Stimulated activated CD4-positive, alpha-beta T cell treated with anti-CD3 and anti-CD28 coated beads, Interleukin-1b, Interleukin-23, amount 100 ng/mL, for 48 hours (primary cell): ENCODE results near the gene NEK11.

Source experiments
- DNase-seq: peaks from one replicate; pipeline ENCODE4 v3.0.0-alpha.2; 2020

Gene NEK11

DNA sequence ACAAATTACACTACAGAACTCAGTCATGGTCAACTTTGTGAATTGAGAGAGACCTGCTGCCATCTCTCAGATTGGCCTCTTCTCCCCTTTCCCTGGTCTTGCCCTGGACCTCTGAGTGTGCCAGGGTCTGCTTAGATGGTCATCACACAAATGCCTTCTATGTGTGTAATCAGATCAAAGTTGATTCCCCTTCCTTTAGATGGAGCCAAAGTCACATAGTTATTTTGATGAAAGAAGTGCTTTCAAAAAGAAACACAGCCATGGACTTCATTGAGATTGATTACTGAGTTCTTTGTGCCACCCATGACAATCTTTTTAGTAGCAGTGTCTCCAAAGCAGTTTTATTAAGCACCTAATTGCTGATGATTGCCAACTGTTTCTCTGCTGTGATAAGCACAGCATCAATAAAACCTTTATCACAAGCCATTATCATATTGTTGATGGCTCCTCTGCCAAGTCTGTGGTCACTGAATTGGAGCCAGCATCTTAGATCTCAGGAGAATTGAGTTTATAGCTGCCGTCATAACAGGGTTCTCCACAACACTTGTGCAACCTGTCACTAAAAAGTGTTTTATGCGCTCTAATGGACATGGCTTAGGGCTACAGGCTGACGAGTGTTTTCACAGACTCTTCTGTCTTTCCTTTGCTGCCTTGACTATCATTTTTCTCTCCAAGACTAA, 205.2 kb downstream of the NEK11 start:
- DNase-seq = no peak

- no peak for DNase-seq
Measured at GRCh38 chr3:131232711-131233267, 206.1 kb downstream of the NEK11 start.

DNA sequence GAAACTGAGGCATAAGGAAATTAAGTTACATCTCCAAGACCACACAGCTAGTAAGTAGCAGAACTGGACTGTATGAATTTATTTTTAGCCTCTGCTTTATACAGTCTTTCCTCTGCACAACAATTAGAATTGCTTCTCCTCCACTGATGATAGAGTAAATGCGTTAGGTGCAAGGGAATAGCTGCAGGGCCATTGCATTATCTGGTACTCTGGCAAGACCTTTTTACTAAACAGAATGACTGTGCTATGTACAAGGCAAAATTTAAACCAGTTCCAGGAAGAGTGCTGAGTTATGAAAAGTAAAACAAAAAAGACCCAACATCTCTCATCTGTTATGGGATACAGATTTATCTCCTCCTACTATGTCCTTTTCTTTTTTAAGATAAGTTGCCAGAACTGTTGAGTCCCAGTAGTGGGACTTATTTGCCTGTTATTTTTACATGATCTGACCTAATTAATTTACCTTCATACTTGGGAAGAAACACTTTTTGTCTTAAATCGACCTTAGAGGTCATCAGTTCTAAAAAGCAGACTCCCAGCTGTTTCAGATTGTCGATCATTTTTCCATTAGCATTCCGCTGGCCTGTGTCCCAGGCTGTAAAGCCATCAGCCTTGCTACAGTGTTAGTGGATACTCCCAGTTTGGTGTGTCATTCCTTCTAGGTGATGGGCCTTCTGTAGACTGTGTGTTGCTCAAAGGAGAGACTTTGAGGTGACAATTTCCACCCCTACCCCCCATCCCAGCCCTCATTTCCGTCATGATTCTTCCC, 207.4 kb downstream of the NEK11 start:
- no peak for DNase-seq

GRCh38 chr3:131236421-131236820, 209.7 kb downstream of the NEK11 start:
- DNase-seq = no peak

DNA sequence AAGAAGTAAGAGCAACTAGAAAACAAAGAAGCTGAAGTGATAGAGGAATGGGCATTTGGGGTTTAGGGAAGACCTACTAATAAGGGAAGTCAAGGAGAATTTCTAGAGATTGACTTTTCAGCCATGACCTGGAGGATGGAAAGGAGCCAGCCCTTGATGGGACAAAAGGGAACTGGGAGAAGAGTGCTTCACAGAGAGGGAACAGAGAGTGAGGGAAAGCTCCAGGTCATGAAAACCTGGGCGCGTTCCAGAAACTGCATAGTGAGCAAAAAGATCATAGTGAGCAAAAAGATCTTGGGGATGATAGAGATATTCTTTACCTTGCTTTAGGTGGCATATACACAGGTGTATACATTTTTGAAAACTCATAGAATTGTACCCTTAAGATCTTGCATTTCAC, 211.8 kb downstream of the NEK11 start:
- no peak for DNase-seq

GRCh38 chr3:131239267-131239666, 212.6 kb downstream of the NEK11 start:
- no peak for DNase-seq

DNA sequence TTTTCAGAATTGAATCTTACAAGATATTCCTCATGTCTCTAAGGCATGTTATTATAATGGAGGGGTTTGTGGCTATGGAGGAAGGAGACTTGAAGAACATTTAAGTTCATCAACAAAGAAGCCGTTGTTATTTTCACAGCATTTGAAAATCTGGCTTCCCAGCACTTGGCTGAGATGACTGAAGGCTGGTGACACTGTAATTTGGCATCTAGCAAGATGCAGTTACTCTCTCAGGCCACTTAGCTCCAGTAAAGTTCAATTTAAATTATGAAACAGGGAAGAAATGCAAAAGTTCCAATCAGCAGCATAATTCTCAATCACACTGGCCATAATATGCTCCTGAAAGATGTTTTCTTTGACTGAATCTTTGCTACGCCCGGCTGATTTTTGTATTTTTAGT, 215.5 kb downstream of the NEK11 start:
- DNase-seq = no peak

DNA sequence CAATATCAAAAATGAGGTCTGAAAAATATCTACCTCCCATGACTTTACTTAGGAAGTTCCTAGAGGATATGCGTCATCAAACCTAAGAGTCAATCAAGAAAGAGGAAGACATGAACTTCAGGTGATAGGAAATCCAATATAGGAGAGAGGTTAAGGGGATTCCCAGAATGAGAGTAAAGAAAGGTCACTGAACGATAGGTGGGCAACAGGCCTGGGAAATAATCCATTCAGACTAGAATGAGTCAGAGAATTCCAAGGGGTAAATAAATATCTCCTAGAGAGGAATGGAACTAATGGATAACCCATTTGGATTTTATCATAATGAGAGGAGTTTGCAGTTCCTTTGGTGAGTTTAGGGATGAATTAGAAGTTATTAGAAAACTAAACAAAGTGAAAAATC, 223.8 kb downstream of the NEK11 start:
- DNase-seq = no peak

GRCh38 chr3:131260525-131260924, 233.8 kb downstream of the NEK11 start:
- no peak for DNase-seq

- DNase-seq = no peak
Measured at GRCh38 chr3:131261104-131261503, 234.4 kb downstream of the NEK11 start.

DNA sequence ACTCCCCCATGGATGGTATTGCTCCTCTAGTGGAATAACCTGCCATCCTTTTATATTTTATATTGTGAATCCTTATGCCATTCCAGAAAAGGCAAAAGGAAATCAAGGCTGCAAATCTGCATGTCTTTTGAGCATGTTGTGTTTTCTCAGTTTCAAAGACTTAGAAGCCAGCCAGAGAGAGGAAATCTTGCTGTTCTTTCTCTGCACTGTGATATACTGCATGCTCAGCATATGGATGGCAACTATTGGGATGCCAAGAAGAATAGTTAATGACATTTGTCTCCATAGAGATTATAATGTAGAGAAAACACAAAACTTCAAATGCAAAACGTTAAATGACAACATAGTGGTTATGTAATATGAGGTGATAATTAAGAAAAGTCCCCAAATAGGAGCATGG, 248.9 kb downstream of the NEK11 start:
- DNase-seq = no peak

- no peak for DNase-seq
Measured at GRCh38 chr3:131277836-131278497, 251.3 kb downstream of the NEK11 start.

DNA sequence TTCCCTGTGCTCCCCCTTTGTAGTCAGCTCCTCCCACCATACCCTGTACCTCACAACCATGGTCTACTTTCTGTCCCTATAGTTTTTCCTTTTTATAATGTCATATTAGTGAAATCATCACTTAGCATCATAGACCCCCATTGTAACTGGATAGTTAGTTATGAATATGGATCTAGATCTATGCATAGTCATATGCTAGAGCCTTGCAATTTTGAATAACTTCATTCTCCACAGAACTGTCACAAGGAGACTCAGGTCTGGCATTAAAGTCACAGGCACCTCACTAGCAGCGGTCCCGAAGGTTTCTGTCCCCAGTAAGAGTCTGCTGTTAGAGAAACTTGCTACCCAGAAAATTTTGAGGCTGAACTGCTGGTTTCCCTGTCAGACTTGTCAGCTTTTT, 252.9 kb downstream of the NEK11 start:
- no peak for DNase-seq

GRCh38 chr3:131282379-131282778, 255.7 kb downstream of the NEK11 start:
- no peak for DNase-seq

GRCh38 chr3:131282967-131283366, 256.3 kb downstream of the NEK11 start:
- no peak for DNase-seq

DNA sequence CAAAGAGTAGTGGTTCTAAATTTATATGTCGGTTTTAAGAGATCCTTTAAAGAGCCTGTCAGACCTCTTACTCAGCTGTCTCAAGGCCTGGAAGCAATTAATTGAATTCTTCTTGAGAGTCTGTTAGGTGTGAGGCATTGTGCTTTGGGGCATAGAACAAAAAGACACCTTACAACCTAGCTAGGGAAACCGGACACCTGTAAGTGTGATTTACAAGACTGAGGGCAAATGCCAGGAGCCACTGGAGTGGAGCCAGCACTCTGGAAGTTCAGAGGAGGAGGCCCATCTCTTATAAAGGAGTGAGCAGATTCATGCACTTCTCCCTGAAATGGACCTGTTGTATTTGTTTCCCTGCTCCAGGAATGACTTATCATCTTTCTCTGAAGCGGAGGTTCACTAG, 257.2 kb downstream of the NEK11 start:
- DNase-seq = no peak

DNA sequence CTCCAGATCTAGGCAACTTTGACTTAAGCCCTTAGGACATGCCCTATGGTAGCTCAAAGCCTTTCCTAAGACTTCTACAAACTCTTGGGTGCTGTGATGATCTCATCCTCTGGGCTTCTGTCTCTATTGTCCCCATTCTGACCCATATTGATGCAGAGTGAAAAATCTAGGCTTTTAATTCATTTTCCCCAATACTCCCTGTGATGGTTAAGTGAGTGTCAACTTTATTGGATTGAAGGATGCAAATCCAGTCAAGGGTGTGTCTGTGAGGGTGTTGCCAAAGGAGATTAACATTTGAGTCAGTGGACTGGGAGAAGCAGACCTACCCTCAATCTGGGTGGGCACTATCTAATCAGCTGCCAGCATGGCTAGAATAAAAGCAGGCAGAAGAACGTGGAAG, 257.6 kb downstream of the NEK11 start:
- no peak for DNase-seq

GRCh38 chr3:131285456-131285855, 258.8 kb downstream of the NEK11 start:
- no peak for DNase-seq

- no peak for DNase-seq
Measured at GRCh38 chr3:131299836-131300235, 273.2 kb downstream of the NEK11 start.

- no peak for DNase-seq
Measured at GRCh38 chr3:131303848-131304247, 277.2 kb downstream of the NEK11 start.

- DNase-seq = no peak
Measured at GRCh38 chr3:131304890-131305289, 278.2 kb downstream of the NEK11 start.

DNA sequence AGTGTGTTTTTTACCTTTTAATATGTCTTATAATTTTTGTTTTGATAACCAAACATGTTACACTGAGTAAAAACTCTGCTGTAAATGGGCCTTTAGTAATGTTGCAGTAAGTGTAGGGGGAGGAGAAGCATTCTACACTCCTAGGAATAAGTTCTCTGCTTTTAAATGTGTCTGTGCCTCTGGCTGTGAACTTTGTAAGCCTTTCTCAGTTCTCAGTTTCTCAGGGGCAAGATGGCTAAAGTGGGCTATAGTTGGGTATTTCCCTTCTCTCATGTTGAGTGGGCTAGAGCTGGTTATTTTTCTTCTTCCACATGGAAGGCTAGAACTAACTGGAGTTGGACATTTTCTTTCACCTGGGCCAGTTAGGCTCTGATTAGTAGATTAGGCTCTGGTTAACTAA, 279.6 kb downstream of the NEK11 start:
- DNase-seq = no peak

- DNase-seq = no peak
Measured at GRCh38 chr3:131314318-131314717, 287.6 kb downstream of the NEK11 start.

- DNase-seq = no peak
Measured at GRCh38 chr3:131315162-131315561, 288.5 kb downstream of the NEK11 start.
